Ishikawa (cell line): ENCODE results near the gene STAT6.

Experiments
- CEBPB ChIP-seq: IDR thresholded peaks from 2 replicates; pipeline ENCODE4 v1.6.1; 2012
- CREB1 ChIP-seq: IDR thresholded peaks from 2 replicates; pipeline ENCODE4 v1.6.1; 2012; ENCODE audit warnings: low read depth
- EGR1 ChIP-seq: IDR thresholded peaks from 2 replicates; pipeline ENCODE4 v1.6.1; 2012
- EP300 ChIP-seq: IDR thresholded peaks from 2 replicates; pipeline ENCODE4 v1.6.1; 2012; ENCODE audit warnings: borderline replicate concordance
- FOXM1 ChIP-seq: IDR thresholded peaks from 2 replicates; pipeline ENCODE4 v1.6.1; 2012; ENCODE audit warnings: low read depth, borderline replicate concordance
- NFIC ChIP-seq: IDR thresholded peaks from 2 replicates; pipeline ENCODE4 v1.6.1; 2012
- RAD21 ChIP-seq: IDR thresholded peaks from 2 replicates; pipeline ENCODE4 v1.6.1; 2012; ENCODE audit warnings: low read depth
- TAF1 ChIP-seq: IDR thresholded peaks from 2 replicates; pipeline ENCODE4 v1.6.1; 2012; ENCODE audit warnings: low read depth, mild to moderate bottlenecking
- TCF12 ChIP-seq: IDR thresholded peaks from 2 replicates; pipeline ENCODE4 v1.6.1; 2012; ENCODE audit warnings: low read depth
- TEAD4 ChIP-seq: IDR thresholded peaks from 2 replicates; pipeline ENCODE4 v1.6.1; 2012
- YY1 ChIP-seq: IDR thresholded peaks from 2 replicates; pipeline ENCODE4 v1.6.1; 2012; ENCODE audit warnings: low read depth
- ZBTB7A ChIP-seq: IDR thresholded peaks from 2 replicates; pipeline ENCODE4 v1.6.1; 2012; ENCODE audit warnings: low read depth
- TF ChIP-seq, protein P1 (sequence below): IDR thresholded peaks from 2 replicates; pipeline ENCODE4 v1.6.1; 2012
- TF ChIP-seq, protein P2 (sequence below): IDR thresholded peaks from 2 replicates; pipeline ENCODE4 v1.6.1; 2012
- TF ChIP-seq, protein P3 (sequence below): IDR thresholded peaks from 2 replicates; pipeline ENCODE4 v1.6.1; 2012; ENCODE audit warnings: low read depth, mild to moderate bottlenecking

STAT6 gene

DNA sequence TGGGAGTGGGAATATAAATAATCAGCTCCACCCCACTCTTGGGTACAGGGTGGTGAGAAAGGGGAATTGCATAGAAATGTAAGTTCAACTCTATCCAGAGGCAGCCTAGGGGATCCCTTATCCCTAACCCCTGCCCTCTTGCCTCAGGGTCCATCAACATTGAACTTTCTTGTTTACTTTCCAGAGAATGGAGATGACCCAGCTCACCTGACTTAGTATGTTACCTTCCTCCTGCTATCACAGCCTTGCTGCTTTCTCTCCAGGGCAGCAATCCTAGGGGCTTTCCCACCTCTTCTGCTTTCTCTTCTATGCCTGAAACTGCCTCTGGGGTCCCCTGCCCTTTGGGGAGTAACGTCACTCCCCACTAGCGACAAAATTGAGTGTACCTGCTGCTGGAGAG, 19.8 kb upstream of the STAT6 start:
- TF ChIP-seq YY1 = no peak
- TF ChIP-seq EP300 = no peak
- no peak for TF ChIP-seq TAF1
- TF ChIP-seq EGR1 = no peak
- no peak for TF ChIP-seq TEAD4
- TF ChIP-seq CREB1 = no peak
- TF ChIP-seq ZBTB7A = no peak
- no peak for TF ChIP-seq FOXM1
- TF ChIP-seq, protein P1, sequence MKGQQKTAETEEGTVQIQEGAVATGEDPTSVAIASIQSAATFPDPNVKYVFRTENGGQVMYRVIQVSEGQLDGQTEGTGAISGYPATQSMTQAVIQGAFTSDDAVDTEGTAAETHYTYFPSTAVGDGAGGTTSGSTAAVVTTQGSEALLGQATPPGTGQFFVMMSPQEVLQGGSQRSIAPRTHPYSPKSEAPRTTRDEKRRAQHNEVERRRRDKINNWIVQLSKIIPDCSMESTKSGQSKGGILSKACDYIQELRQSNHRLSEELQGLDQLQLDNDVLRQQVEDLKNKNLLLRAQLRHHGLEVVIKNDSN = no peak
- TF ChIP-seq, protein P2, sequence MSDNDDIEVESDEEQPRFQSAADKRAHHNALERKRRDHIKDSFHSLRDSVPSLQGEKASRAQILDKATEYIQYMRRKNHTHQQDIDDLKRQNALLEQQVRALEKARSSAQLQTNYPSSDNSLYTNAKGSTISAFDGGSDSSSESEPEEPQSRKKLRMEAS = no peak
- no peak for TF ChIP-seq CEBPB
- TF ChIP-seq, protein P3, sequence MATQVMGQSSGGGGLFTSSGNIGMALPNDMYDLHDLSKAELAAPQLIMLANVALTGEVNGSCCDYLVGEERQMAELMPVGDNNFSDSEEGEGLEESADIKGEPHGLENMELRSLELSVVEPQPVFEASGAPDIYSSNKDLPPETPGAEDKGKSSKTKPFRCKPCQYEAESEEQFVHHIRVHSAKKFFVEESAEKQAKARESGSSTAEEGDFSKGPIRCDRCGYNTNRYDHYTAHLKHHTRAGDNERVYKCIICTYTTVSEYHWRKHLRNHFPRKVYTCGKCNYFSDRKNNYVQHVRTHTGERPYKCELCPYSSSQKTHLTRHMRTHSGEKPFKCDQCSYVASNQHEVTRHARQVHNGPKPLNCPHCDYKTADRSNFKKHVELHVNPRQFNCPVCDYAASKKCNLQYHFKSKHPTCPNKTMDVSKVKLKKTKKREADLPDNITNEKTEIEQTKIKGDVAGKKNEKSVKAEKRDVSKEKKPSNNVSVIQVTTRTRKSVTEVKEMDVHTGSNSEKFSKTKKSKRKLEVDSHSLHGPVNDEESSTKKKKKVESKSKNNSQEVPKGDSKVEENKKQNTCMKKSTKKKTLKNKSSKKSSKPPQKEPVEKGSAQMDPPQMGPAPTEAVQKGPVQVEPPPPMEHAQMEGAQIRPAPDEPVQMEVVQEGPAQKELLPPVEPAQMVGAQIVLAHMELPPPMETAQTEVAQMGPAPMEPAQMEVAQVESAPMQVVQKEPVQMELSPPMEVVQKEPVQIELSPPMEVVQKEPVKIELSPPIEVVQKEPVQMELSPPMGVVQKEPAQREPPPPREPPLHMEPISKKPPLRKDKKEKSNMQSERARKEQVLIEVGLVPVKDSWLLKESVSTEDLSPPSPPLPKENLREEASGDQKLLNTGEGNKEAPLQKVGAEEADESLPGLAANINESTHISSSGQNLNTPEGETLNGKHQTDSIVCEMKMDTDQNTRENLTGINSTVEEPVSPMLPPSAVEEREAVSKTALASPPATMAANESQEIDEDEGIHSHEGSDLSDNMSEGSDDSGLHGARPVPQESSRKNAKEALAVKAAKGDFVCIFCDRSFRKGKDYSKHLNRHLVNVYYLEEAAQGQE = no peak
- TF ChIP-seq NFIC = no peak
- TF ChIP-seq RAD21 = no peak
- TF ChIP-seq TCF12 = no peak

DNA sequence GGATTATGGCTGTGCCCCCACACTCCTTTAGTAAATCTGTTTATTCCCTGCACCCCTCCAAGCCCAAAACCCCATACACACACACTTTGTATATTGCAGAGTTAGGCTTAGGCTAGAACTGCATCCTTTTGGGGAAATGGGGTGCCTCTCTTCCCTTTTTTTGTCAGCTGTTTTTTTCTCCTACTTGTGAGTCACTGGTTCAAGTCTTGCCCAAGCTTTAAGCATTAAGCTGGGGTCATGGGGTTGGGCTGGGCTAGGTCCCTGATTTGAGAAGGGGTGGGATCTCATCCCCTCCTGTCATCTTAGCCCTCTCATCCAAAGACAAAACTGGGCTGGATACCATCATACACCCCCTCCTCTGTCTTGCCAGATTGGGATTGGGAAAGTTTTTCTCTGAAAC, 18.7 kb upstream of the STAT6 start:
- TF ChIP-seq FOXM1 = no peak
- TF ChIP-seq CEBPB = no peak
- TF ChIP-seq NFIC = no peak
- TF ChIP-seq, protein P2 = no peak
- TF ChIP-seq EP300 = no peak
- no peak for TF ChIP-seq CREB1
- no peak for TF ChIP-seq TAF1
- TF ChIP-seq RAD21 = no peak
- TF ChIP-seq ZBTB7A = no peak
- no peak for TF ChIP-seq YY1
- TF ChIP-seq, protein P3 = no peak
- TF ChIP-seq EGR1 = no peak
- TF ChIP-seq TCF12 = no peak
- TF ChIP-seq TEAD4 = no peak
- TF ChIP-seq, protein P1 = no peak

DNA sequence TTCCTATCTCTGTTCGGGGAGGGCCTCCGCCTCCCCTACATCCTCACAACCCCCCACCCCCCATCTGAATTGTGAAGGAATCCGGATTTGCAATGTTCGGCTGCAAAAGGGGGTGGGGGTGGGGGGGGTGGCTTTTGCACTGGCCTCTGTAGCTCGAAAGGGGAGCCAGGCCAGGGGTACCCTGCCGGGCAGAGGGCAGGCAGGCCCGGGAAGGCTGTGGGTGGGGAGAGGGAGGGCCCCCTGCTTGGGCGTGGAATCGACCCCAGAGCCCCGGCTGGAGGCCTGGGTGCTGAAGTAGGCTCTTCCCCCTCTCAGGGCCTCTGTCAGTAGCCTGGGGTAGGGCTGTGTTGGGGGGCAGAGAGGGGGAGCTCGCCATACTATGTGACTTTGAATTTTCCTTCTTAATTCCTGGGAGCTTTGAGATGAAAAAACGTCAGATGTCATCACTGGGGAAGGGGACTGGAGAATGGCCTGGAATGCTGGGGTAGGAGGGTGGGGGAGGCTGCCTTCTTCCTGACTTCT, 18.2 kb upstream of the STAT6 start:
- TF ChIP-seq TAF1 (no peak), CREB1 (no peak), CEBPB (no peak)
- TF ChIP-seq, protein P1 = no peak

DNA sequence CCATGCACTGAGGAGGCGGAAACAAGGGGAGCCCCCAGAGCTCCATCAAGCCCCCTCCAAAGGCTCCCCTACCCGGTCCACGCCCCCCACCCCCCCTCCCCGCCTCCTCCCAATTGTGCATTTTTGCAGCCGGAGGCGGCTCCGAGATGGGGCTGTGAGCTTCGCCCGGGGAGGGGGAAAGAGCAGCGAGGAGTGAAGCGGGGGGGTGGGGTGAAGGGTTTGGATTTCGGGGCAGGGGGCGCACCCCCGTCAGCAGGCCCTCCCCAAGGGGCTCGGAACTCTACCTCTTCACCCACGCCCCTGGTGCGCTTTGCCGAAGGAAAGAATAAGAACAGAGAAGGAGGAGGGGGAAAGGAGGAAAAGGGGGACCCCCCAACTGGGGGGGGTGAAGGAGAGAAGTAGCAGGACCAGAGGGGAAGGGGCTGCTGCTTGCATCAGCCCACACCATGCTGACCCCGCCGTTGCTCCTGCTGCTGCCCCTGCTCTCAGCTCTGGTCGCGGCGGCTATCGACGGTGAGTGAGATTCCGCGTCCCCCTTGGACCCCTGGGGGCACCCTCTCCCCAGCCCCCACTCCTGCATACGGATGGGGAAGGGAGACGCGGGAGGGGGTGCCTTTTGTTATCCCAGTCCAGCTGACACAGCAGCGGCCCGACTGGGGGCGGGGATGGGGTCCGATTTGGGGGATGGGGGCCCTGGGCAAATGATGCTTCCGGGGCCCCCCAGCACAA, 17.5 kb upstream of the STAT6 start:
- TF ChIP-seq, protein P2 = no peak
- TF ChIP-seq TAF1 (no peak), NFIC (no peak), RAD21 (no peak), TEAD4 (no peak), EP300 (no peak), ZBTB7A (no peak)
- TF ChIP-seq, protein P3 = no peak
